Kidney (tissue), 14 donors: ENCODE measurements around the gene MLC1. TPM values are rescaled to one million over a fixed set of nuclear protein-coding genes. Genes with fewer than 3 reads are reported as not detected.
A peak's percentile ranks its signal among the peaks of the same experiment; 100 is the strongest.

Experiments
- DNase-seq, 5 donors: peaks; one replicate each; pipeline ENCODE4 v3.0.0-alpha.2; 2013 to 2020
- FAIRE-seq: peaks from 2 replicates; lab custom pipeline; 2012; peaks lifted over from hg19 to GRCh38; lab: Jason Lieb, UNC
- H3K27ac ChIP-seq, 2 donors: one replicate each; pipeline ENCODE4 v1.7.0; 2013; ENCODE audit warnings: low read depth in 2 of 2, low read length in 2 of 2, inconsistent platforms in 1 of 2
- H3K27me3 ChIP-seq: one replicate; pipeline ENCODE4 v1.7.1; 2013; ENCODE audit warnings: low read length, inconsistent platforms; ENCODE audit not compliant: control insufficient read depth, insufficient read depth
- H3K36me3 ChIP-seq, 3 donors: one replicate each; pipeline versions ENCODE4 v1.7.0 to v1.7.1; 2013; ENCODE audit warnings: low read length in 3 of 3, control low read depth in 1 of 3, inconsistent platforms in 1 of 3; ENCODE audit not compliant: insufficient read depth in 3 of 3, control insufficient read depth in 2 of 3
- H3K4me1 ChIP-seq, 3 donors: one replicate each; pipeline versions ENCODE4 v1.7.0 to v1.7.1; 2013; ENCODE audit warnings: low read length in 3 of 3, inconsistent platforms in 1 of 3, low read depth in 1 of 3; ENCODE audit not compliant: control insufficient read depth in 2 of 3, insufficient read depth in 2 of 3
- H3K4me3 ChIP-seq, 3 donors: one replicate each; pipeline versions ENCODE4 v1.7.0 to v1.8.1; 2013; ENCODE audit warnings: low read length in 3 of 3, control low read depth in 1 of 3, inconsistent platforms in 1 of 3
- H3K9ac ChIP-seq, 3 donors: one replicate each; pipeline versions ENCODE4 v1.7.0 to v1.7.1; 2013; ENCODE audit warnings: low read length in 3 of 3, control low read depth in 1 of 3, inconsistent platforms in 1 of 3
- H3K9me3 ChIP-seq, 3 donors: one replicate each; pipeline versions ENCODE4 v1.7.0 to v1.7.1; 2013; ENCODE audit warnings: low read length in 3 of 3, control low read depth in 1 of 3, inconsistent platforms in 1 of 3; ENCODE audit not compliant: control insufficient read depth in 2 of 3, insufficient read depth in 1 of 3
- CTCF ChIP-seq: IDR thresholded peaks from 3 replicates; pipeline ENCODE4 v1.5.1; 2012; ENCODE audit warnings: mild to moderate bottlenecking, moderate library complexity, borderline replicate concordance; ENCODE audit not compliant: insufficient read depth; ENCODE audit errors: extremely low read depth
- intact Hi-C: fragments of 100-400 bp; cut with DNase I; formaldehyde crosslinking; loops from one replicate; pipeline ENCODE4 v1.11.1; 2022
- polyA plus RNA-seq: library from polyadenylated mRNA; stranded (reverse); fragments of 350-450 nt; fragmentation: Illumina TruSeq; extraction: RNeasy Lipid Tissue Mini Kit (QIAGEN cat#74804); gene quantifications from one replicate; pipeline ENCODE4 v1.2.3, GENCODE V29; 2014; ENCODE audit warnings: low read depth, low replicate concordance; ENCODE audit not compliant: insufficient read depth
- total RNA-seq: library from RNA; stranded (reverse); fragmentation: NEBNext Ultra II Directional; extraction: Animal tissue kit (Norgen Biotek cat#: 25700); gene quantifications from one replicate; pipeline ENCODE4 v1.2.1, GENCODE V29; 2021
- donor health status: control.
- donor health status: control.
- donor health status: control.
- donor health status: control.
- donor health status: control.
- donor health status: DM: yes; HTN: yes; CAD: no.
- donor health status: Normal renal cell carcinoma (clear cell type).

MLC1 gene
- total and polyA plus RNA-seq, 2 donors from 2014 or later: 0.28 TPM; not detected in 1

- no peaks in the 10 kb centered on the region for H3K36me3 ChIP-seq
- FAIRE-seq (no peak), DNase-seq (no peak)
- H3K4me3 ChIP-seq: no peak overlapping the region
- no peak for TF ChIP-seq CTCF
- intact Hi-C loops: no loop called here
- no peaks in the 10 kb centered on the region for H3K9me3 ChIP-seq
- peaks cover 0 to 2% (median 0%) of the 10 kb centered on the region in 3 donors for H3K4me1 ChIP-seq
- no peaks in the 10 kb centered on the region for H3K27me3 ChIP-seq
- no peak overlapping the region for H3K9ac ChIP-seq
- no peak overlapping the region for H3K27ac ChIP-seq
Measured at GRCh38 chr22:50064453-50064852, 20.8 kb downstream of the MLC1 start.

- Histone ChIP-seq H3K9me3 (no peaks in the 10 kb centered on the region), H3K27ac (no peak overlapping the region), H3K27me3 (no peaks in the 10 kb centered on the region), H3K36me3 (no peaks in the 10 kb centered on the region), H3K4me3 (no peak overlapping the region), H3K9ac (no peak overlapping the region), H3K4me1 (peaks cover 0 to 2% (median 0%) of the 10 kb centered on the region in 3 donors)
- no peak for FAIRE-seq
- peak in 1 of 5 donors; percentile 80 for DNase-seq
- intact Hi-C loops: no loop called here
- no peak for TF ChIP-seq CTCF
Measured at GRCh38 chr22:50063589-50064393, 21.4 kb downstream of the MLC1 start.

GRCh38 chr22:50062509-50063135 is 22.6 kb downstream of the MLC1 start:
- Histone ChIP-seq H3K9ac (no peak overlapping the region), H3K27me3 (no peaks in the 10 kb centered on the region), H3K27ac (no peak overlapping the region), H3K9me3 (no peaks in the 10 kb centered on the region), H3K36me3 (no peaks in the 10 kb centered on the region), H3K4me1 (peaks cover 0 to 2% (median 0%) of the 10 kb centered on the region in 3 donors), H3K4me3 (no peak overlapping the region)
- intact Hi-C loops: no loop called here
- no peak for FAIRE-seq
- peak in 1 of 5 donors; percentile 67 for DNase-seq
- TF ChIP-seq CTCF: no peak
